Panc1 (cell line): ENCODE data around the gene FRMD4A.

Source experiments
- POLR2AphosphoS5 ChIP-seq: IDR thresholded peaks from 2 replicates; pipeline ENCODE4 v1.6.1; 2012; ENCODE audit warnings: mild to moderate bottlenecking, low read depth, low read length, moderate library complexity
- SIN3A ChIP-seq: IDR thresholded peaks from 2 replicates; pipeline ENCODE4 v1.6.1; 2012; ENCODE audit warnings: low read depth, mild to moderate bottlenecking, low read length, moderate library complexity, borderline replicate concordance; ENCODE audit not compliant: insufficient read depth
- TCF7L2 ChIP-seq: IDR thresholded peaks from 2 replicates; pipeline ENCODE4 v1.6.1; 2011; ENCODE audit warnings: mild to moderate bottlenecking, low read depth, low read length, inconsistent platforms
- TF ChIP-seq, protein P1 (sequence below): fragments of 450-650 bp; IDR thresholded peaks from 2 replicates; pipeline ENCODE4 v1.5.1; 2017; ENCODE audit warnings: mild to moderate bottlenecking
- TF ChIP-seq, protein P2 (sequence below), 2 experiments: IDR thresholded peaks; 2 replicates each; pipeline ENCODE4 v1.6.1; 2011 to 2012; ENCODE audit warnings: low read depth in 2 of 2, control low read depth in 1 of 2, low read length in 1 of 2, mild to moderate bottlenecking in 1 of 2, moderate library complexity in 1 of 2; ENCODE audit not compliant: insufficient read depth in 1 of 2

DNA sequence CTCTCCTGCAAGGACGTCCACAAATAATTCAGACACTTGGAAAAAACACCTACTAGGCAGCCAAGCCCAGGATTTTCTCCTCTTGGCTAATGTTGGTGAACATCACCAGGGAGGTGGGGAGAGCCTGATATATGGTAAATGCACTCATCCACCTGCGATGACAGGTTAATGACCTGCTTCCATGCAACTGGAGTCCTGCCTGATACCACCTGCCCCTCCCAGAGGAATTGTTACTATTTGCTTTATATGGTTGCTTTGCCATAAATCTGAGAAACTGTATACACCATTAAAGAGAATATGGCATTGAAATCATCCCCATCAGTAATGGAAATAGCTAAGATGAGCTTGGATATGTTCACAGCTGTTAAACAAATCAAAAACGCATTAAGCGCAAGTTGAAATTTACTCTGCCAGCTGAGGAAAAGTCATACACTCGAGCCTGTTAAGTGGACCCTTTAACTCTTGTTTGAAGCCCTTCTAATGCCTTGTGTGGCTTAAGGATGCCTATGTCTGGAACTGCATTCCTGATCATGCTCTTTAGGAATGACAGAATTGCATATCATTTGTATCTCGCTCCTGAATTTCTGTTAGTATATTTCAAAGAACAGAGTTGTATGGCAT is 535.6 kb downstream of the FRMD4A start:
- TF ChIP-seq, protein P1, sequence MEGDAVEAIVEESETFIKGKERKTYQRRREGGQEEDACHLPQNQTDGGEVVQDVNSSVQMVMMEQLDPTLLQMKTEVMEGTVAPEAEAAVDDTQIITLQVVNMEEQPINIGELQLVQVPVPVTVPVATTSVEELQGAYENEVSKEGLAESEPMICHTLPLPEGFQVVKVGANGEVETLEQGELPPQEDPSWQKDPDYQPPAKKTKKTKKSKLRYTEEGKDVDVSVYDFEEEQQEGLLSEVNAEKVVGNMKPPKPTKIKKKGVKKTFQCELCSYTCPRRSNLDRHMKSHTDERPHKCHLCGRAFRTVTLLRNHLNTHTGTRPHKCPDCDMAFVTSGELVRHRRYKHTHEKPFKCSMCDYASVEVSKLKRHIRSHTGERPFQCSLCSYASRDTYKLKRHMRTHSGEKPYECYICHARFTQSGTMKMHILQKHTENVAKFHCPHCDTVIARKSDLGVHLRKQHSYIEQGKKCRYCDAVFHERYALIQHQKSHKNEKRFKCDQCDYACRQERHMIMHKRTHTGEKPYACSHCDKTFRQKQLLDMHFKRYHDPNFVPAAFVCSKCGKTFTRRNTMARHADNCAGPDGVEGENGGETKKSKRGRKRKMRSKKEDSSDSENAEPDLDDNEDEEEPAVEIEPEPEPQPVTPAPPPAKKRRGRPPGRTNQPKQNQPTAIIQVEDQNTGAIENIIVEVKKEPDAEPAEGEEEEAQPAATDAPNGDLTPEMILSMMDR = no peak
- TF ChIP-seq SIN3A (no peak), TCF7L2 (no peak), POLR2AphosphoS5 (no peak)
- TF ChIP-seq, protein P2, sequence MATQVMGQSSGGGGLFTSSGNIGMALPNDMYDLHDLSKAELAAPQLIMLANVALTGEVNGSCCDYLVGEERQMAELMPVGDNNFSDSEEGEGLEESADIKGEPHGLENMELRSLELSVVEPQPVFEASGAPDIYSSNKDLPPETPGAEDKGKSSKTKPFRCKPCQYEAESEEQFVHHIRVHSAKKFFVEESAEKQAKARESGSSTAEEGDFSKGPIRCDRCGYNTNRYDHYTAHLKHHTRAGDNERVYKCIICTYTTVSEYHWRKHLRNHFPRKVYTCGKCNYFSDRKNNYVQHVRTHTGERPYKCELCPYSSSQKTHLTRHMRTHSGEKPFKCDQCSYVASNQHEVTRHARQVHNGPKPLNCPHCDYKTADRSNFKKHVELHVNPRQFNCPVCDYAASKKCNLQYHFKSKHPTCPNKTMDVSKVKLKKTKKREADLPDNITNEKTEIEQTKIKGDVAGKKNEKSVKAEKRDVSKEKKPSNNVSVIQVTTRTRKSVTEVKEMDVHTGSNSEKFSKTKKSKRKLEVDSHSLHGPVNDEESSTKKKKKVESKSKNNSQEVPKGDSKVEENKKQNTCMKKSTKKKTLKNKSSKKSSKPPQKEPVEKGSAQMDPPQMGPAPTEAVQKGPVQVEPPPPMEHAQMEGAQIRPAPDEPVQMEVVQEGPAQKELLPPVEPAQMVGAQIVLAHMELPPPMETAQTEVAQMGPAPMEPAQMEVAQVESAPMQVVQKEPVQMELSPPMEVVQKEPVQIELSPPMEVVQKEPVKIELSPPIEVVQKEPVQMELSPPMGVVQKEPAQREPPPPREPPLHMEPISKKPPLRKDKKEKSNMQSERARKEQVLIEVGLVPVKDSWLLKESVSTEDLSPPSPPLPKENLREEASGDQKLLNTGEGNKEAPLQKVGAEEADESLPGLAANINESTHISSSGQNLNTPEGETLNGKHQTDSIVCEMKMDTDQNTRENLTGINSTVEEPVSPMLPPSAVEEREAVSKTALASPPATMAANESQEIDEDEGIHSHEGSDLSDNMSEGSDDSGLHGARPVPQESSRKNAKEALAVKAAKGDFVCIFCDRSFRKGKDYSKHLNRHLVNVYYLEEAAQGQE (IDR thresholded peaks at IDR 0.05; ENCODE audit: insufficient read depth in 1 of 2, low read depth in 2 of 2, low read length in 1 of 2) = no peak
